GM10248 (cell line): ENCODE data around the gene IGSF8.

Experiments
- CTCF ChIA-PET: fragments of 300-600 bp; sonication (Branson Sonifier 250); formaldehyde crosslinking; extraction: SDS; loops from one replicate; lab custom pipeline; 2021; ENCODE audit warnings: antibody characterized with exemption; lab: Yijun Ruan, JAX
- POLR2A ChIA-PET: fragments of 350-650 bp; sonication (Branson Sonifier 250); formaldehyde crosslinking; extraction: SDS; loops from one replicate; lab custom pipeline; 2020; ENCODE audit warnings: antibody characterized with exemption; lab: Yijun Ruan, JAX
- DNase-seq: peaks from one replicate; pipeline ENCODE4 v3.0.0; 2012; ENCODE audit errors: extremely low spot score
- TF ChIP-seq, protein P1 (sequence below): IDR thresholded peaks from 2 replicates; pipeline ENCODE4 v1.5.1; 2012; ENCODE audit warnings: mild to moderate bottlenecking, low read depth; ENCODE audit errors: extremely low read depth, missing control alignments, control extremely low read depth

Gene IGSF8

GRCh38 chr1:160066829-160067745, 31.3 kb downstream of the IGSF8 start:
- CTCF ChIA-PET: interaction anchor here (0.6 to 45.2 kb wide), 4 partner anchors 9 to 59 kb away, joined by 3 to 983 read pairs (median 10); partner anchors contain the start of genes IGSF8, KCNJ10 and KCNJ9
- TF ChIP-seq, protein P1, sequence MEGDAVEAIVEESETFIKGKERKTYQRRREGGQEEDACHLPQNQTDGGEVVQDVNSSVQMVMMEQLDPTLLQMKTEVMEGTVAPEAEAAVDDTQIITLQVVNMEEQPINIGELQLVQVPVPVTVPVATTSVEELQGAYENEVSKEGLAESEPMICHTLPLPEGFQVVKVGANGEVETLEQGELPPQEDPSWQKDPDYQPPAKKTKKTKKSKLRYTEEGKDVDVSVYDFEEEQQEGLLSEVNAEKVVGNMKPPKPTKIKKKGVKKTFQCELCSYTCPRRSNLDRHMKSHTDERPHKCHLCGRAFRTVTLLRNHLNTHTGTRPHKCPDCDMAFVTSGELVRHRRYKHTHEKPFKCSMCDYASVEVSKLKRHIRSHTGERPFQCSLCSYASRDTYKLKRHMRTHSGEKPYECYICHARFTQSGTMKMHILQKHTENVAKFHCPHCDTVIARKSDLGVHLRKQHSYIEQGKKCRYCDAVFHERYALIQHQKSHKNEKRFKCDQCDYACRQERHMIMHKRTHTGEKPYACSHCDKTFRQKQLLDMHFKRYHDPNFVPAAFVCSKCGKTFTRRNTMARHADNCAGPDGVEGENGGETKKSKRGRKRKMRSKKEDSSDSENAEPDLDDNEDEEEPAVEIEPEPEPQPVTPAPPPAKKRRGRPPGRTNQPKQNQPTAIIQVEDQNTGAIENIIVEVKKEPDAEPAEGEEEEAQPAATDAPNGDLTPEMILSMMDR: no peak
- DNase-seq: no peak
- POLR2A ChIA-PET: no interaction called here

GRCh38 chr1:160064746-160065145, 33.7 kb downstream of the IGSF8 start:
- ChIA-PET CTCF (interaction anchor here (45.2 kb wide), 1 partner anchor 20 kb away, joined by 983 read pairs; the partner anchor contains the start of genes IGSF8, KCNJ10 and KCNJ9), POLR2A (no interaction called here)
- DNase-seq: no peak
- TF ChIP-seq, protein P1: no peak

DNA sequence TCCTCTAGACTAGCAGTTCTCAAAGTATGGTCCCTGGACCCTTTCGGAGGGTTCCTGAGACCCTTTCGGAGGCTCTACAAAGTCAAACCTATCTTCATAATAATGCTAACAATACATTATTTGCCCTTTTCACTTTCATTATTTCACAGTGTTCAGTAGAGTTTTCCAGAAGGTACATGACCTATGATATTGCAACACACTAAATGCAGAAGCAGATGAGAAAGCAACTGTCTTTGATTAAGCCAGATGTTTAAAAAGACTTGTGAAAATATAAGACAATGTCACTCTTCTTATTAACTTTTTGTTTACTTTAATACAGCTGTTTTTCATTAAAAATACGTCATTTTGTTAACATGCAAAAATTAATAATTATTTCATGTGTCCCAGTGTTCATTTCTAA, 34.3 kb downstream of the IGSF8 start:
- POLR2A ChIA-PET: no interaction called here
- TF ChIP-seq, protein P1: no peak
- no peak for DNase-seq
- CTCF ChIA-PET: interaction anchor here (1.1 to 45.2 kb wide), 4 partner anchors 15 to 37 kb away, joined by 3 to 983 read pairs (median 16); partner anchors contain the start of genes IGSF8, KCNJ10 and KCNJ9

DNA sequence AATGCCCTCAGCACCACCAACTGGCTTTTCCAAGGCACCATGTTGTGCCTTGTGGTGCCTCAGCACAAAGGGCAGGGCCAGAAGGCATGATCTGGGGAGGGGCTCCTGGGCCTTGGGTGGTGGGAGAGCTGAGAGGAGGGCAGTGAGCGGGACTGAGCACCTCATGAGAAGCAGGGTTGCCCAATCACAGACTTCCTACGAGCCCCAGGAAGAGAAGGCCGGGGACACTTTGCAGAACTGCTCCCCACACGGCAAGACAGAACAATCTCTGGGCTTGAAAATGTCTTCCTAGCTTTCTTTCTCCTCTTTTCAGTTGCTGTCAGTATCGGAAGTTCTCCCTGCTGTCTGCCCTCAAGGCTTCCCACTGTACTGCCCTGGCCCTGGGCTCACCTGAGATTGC, 35.2 kb downstream of the IGSF8 start:
- DNase-seq: no peak
- TF ChIP-seq, protein P1: no peak
- CTCF ChIA-PET: interaction anchor here (1.1 to 45.2 kb wide), 5 partner anchors 14 to 228 kb away, joined by 3 to 983 read pairs (median 3); partner anchors contain the start of genes IGSF8, KCNJ10 and KCNJ9
- POLR2A ChIA-PET: no interaction called here

DNA sequence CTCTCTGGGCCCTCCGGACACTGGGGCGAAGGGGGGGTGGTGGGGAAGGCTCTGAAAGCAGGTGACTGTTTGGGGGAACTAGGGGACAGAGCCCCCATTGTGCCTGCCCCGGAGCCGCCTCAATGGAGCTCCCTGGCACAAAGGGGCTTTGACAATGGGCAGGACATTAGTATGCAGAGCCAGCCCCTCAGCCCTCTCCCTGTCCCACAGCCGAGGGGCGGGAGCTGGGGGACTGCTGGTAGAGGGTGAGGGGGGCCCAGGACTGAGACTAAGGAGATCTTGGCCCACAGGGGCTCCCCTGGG, 36.2 kb downstream of the IGSF8 start:
- TF ChIP-seq, protein P1: no peak
- no peak for DNase-seq
- ChIA-PET CTCF (interaction anchor here (1.2 to 45.2 kb wide), 3 partner anchors 16 to 229 kb away, joined by 3 to 983 read pairs (median 29); partner anchors contain the start of genes IGSF8, KCNJ10 and KCNJ9), POLR2A (no interaction called here)

DNA sequence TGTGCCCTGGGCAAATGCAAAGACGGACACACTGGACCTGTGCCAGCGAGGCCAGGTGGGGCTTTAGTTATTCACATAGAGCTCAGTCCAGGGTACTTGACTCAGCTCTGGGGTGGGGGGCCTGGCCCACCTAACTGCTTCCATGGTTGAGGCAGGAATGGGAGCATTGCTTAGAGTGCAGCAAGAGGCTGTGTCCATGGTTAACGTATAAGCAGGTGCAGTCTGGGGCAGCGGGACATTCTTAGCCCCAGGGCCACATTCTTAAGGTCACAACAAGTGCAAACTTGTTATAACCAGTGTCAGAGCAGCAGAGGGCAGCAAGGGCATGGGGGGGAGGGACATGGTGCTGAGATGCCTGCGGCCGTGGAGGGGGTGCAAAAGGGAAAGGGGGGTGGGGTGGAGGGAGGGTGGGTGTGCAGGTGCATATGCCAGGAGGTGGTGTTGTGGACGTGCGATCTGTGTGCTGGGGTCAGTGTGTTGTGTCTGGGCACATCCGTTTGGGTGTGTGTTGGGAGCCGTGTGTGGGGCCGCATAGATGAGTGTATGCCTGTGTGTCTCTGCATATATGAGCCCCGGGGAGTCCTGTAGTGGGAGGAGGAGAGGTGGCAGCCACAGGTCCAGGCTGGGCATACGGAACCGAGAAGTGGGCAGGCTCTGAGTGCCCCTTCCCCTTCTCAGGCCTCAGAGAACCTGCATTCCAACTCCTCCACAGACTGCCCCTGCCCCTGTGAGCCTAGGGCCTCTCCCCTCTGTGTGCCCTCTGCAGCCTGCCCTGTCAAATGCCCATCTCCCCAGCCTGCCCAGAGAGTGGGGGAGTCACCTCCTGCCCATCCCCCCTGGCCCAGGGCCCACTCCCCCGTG, 36.8 kb downstream of the IGSF8 start:
- no peak for DNase-seq
- TF ChIP-seq, protein P1: peak; percentile 18
- CTCF ChIA-PET: interaction anchor here (1.4 to 45.2 kb wide), 4 partner anchors 11 to 26 kb away, joined by 3 to 983 read pairs (median 18); partner anchors contain the start of genes IGSF8, KCNJ10 and KCNJ9
- POLR2A ChIA-PET: no interaction called here
